ENCODE data around the gene SLC22A23. TPM values are rescaled to one million over a fixed set of nuclear protein-coding genes. Genes with fewer than 3 reads are reported as not detected.
A peak's percentile ranks its signal among the peaks of the same experiment; 100 is the strongest.

The SLC22A23 gene
- total RNA-seq, 2 donors from 2014 or later, result 11.1 to 13.3 TPM

DNA sequence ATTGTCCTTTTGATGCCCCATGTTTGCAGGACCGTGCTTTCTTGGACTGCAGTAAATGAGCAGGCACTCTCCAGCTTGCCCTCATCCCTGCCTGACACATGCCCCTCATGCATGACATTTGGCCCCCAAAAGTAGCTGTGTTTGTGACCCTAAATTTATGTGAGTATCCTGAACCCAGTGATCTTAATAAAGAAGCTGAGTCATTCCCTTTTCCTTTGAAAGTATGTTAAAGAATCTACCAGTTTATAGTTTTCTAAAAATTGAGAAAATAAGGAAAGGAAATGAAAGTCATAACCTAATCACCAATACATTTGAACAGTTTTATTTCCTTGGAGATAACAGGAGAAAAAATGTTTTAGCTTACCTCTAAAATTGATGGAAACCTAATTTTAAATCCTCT, 3.4 kb upstream of the SLC22A23 start:
- WGBS, 2 experiments (ENCODE audit: insufficient coverage in 1 of 2, insufficient read length in 1 of 2), result 86% methylated on average over 1 of the region's 1 CpG
- DNase-seq, result no peak
- no peak overlapping the region for H3K4me3 Mint-ChIP-seq

DNA sequence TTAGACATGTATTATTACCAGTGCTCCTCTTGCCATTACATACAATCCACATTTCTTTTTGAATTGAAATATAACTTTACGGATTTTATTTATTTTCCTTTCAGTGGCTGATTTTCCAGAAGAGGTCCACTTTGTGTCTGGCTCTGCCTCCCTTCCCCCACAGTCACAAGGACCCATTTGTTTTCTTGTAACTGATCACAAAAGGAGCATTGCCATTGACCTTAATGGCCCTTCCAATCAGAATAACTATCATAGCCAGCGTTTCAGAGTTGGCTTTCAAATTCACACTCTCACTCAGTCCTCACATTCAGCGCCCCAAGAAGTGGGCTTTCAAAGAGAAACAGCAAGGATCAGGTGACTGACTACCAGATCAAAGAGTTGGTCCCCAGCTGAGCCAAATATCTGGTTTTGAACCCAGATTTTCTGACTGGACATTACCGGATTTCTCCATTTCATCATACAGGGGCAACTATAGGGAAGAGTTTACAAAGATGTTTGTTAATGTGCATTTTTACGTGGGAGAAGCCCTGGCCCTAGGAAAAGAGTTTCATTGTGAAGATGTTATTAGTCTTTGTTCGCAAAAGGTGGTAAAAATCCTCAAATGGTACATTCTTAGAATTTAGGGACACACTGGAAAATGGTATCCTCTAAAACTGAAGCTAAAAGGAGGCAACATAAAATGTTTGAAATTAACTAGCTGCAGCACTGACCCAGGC, 2.0 kb upstream of the SLC22A23 start:
- 32 to 45% methylated on average over 5 to 6 of the region's 6 CpGs for WGBS, 2 experiments (ENCODE audit: insufficient coverage in 1 of 2, insufficient read length in 1 of 2)
- peaks cover 22% of the 10 kb centered on the region for H3K4me1 Mint-ChIP-seq
- Histone ChIP-seq H3K4me1 (ENCODE audit: control insufficient read depth, insufficient read depth, low read length) (peaks cover 2% of the 10 kb centered on the region), H3K27me3 (ENCODE audit: control insufficient read depth, insufficient read depth, low read length, poor library complexity, severe bottlenecking) (peaks cover 69% of the 10 kb centered on the region), H3K9ac (ENCODE audit: extremely low read depth, low read length, poor library complexity, severe bottlenecking) (no peak overlapping the region), H3K27ac (ENCODE audit: low read depth, low read length) (no peak overlapping the region), H3K4me3 (ENCODE audit: low read length) (no peak overlapping the region), H3K36me3 (ENCODE audit: control insufficient read depth, insufficient read depth, low read length) (no peaks in the 10 kb centered on the region), H3K9me3 (ENCODE audit: control insufficient read depth, low read length) (peaks cover 5% of the 10 kb centered on the region)
- H3K4me3 Mint-ChIP-seq, result peak overlapping the region; percentile 57
- peaks cover 3% of the 10 kb centered on the region for H3K36me3 Mint-ChIP-seq (ENCODE audit: low read depth)
- no peak for DNase-seq
- H3K27me3 Mint-ChIP-seq (ENCODE audit: insufficient read depth), result peaks cover 32% of the 10 kb centered on the region
- TF ChIP-seq, protein P1, sequence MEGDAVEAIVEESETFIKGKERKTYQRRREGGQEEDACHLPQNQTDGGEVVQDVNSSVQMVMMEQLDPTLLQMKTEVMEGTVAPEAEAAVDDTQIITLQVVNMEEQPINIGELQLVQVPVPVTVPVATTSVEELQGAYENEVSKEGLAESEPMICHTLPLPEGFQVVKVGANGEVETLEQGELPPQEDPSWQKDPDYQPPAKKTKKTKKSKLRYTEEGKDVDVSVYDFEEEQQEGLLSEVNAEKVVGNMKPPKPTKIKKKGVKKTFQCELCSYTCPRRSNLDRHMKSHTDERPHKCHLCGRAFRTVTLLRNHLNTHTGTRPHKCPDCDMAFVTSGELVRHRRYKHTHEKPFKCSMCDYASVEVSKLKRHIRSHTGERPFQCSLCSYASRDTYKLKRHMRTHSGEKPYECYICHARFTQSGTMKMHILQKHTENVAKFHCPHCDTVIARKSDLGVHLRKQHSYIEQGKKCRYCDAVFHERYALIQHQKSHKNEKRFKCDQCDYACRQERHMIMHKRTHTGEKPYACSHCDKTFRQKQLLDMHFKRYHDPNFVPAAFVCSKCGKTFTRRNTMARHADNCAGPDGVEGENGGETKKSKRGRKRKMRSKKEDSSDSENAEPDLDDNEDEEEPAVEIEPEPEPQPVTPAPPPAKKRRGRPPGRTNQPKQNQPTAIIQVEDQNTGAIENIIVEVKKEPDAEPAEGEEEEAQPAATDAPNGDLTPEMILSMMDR (conservative IDR thresholded peaks at IDR 0.05), result no peak
- no peak overlapping the region for H3K27ac Mint-ChIP-seq
- peaks cover 2% of the 10 kb centered on the region for H3K9me3 Mint-ChIP-seq

More for the DNA sequence above, 3.4 kb upstream of the SLC22A23 start:
- H3K4me1 Mint-ChIP-seq, result peaks cover 22% of the 10 kb centered on the region
- Histone ChIP-seq H3K9ac (ENCODE audit: extremely low read depth, low read length, poor library complexity, severe bottlenecking) (no peak overlapping the region), H3K4me1 (ENCODE audit: control insufficient read depth, insufficient read depth, low read length) (peaks cover 2% of the 10 kb centered on the region), H3K36me3 (ENCODE audit: control insufficient read depth, insufficient read depth, low read length) (no peaks in the 10 kb centered on the region), H3K4me3 (ENCODE audit: low read length) (no peak overlapping the region), H3K9me3 (ENCODE audit: control insufficient read depth, low read length) (peaks cover 5% of the 10 kb centered on the region), H3K27me3 (ENCODE audit: control insufficient read depth, insufficient read depth, low read length, poor library complexity, severe bottlenecking) (peaks cover 59% of the 10 kb centered on the region), H3K27ac (ENCODE audit: low read depth, low read length) (no peak overlapping the region)
- no peak overlapping the region for H3K27ac Mint-ChIP-seq
- H3K27me3 Mint-ChIP-seq (ENCODE audit: insufficient read depth), result peaks cover 32% of the 10 kb centered on the region
- TF ChIP-seq, protein P1 (conservative IDR thresholded peaks at IDR 0.05), result no peak
- H3K9me3 Mint-ChIP-seq, result peaks cover 6% of the 10 kb centered on the region
- H3K36me3 Mint-ChIP-seq (ENCODE audit: low read depth), result peaks cover 3% of the 10 kb centered on the region

DNA sequence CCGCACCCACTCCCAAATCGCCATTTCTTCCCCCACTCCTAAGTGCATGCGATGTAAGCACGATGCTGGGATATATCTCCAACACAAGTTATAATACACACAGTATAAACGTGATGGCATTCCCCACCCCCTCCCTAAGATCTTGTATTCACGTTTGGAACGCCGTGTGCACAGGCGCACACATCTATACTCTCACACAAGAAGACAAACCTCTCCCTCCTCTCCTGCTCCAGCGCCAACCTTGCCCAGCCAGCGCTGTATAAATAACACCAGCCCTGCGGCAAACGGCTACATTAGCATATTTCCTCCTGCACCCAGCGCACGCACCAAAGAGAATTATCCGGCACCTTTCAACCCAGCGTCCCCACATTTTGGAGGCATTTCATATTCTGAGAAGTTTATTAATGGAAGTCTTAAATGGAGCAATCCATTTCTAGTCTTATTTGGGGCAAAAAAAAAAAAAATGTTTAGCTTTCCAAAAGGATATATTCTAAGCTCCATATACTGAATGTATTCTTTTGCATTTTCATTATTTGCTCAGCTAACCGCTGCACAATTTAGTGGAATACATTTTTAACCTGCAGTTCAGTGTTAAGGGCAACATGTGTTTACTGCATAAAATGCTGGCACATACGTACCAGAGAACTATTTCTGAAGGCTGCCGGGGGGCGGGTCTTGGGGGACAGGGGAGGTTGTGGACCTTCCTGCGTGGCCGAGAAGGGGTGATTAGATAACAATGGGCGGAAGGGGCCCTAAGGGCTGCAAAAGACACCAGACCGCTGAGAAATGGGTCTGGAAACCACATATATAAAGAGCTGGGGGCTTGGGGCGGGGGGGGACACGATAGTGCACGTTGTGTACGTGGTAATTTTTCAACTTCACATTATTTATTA, 1.1 kb upstream of the SLC22A23 start:
- H3K9me3 ChIP-seq (ENCODE audit: control insufficient read depth, low read length), result peaks cover 5% of the 10 kb centered on the region
- peak; percentile 72 for DNase-seq
- 19 to 43% methylated on average over 12 to 29 of the region's 29 CpGs for WGBS, 2 experiments (ENCODE audit: insufficient coverage in 1 of 2, insufficient read length in 1 of 2)

More for the DNA sequence above, 1.1 kb upstream of the SLC22A23 start:
- no peak overlapping the region for H3K27ac Mint-ChIP-seq
- H3K27me3 ChIP-seq (ENCODE audit: control insufficient read depth, insufficient read depth, low read length, poor library complexity, severe bottlenecking), result peaks cover 74% of the 10 kb centered on the region
- peak overlapping the region; percentile 57 for H3K4me3 Mint-ChIP-seq
- H3K36me3 Mint-ChIP-seq (ENCODE audit: low read depth), result no peaks in the 10 kb centered on the region
- H3K4me1 ChIP-seq (ENCODE audit: control insufficient read depth, insufficient read depth, low read length), result peaks cover 2% of the 10 kb centered on the region
- H3K4me1 Mint-ChIP-seq, result peaks cover 22% of the 10 kb centered on the region
- TF ChIP-seq, protein P1 (conservative IDR thresholded peaks at IDR 0.05), result no peak
- H3K36me3 ChIP-seq (ENCODE audit: control insufficient read depth, insufficient read depth, low read length), result no peaks in the 10 kb centered on the region
- H3K27ac ChIP-seq (ENCODE audit: low read depth, low read length), result no peak overlapping the region
- H3K9ac ChIP-seq (ENCODE audit: extremely low read depth, low read length, poor library complexity, severe bottlenecking), result no peak overlapping the region
- H3K27me3 Mint-ChIP-seq (ENCODE audit: insufficient read depth), result peaks cover 32% of the 10 kb centered on the region
- peak overlapping the region; percentile 80 for H3K4me3 ChIP-seq (ENCODE audit: low read length)
- peaks cover 2% of the 10 kb centered on the region for H3K9me3 Mint-ChIP-seq
